GM18873 (cell line): ENCODE results near the gene PIGM.
A peak's percentile ranks its signal among the peaks of the same experiment; 100 is the strongest.

ENCODE experiments used
- ATAC-seq: cut with Tn5 transposase; IDR thresholded peaks from one replicate; pipeline ENCODE4 v1.9.1; 2021; ENCODE audit warnings: mild to moderate bottlenecking, moderate library complexity, moderate number of reproducible peaks; ENCODE audit not compliant: unreplicated experiment, low FRiP score

PIGM gene

GRCh38 chr1:160031365-160032164, at the start of gene PIGM:
Gene PIGM (minus strand): TSS chr1:160031990. CDS start chr1:160031739, 251 bp downstream.
- ATAC-seq = peak; percentile 85

- ATAC-seq = no peak
Observed at GRCh38 chr1:160081261-160081936, 49.6 kb upstream of the PIGM start, which contains the start of gene KCNJ9. Gene KCNJ9 (plus strand): TSS chr1:160081538. CDS start chr1:160084031, 2,493 bp downstream.

GRCh38 chr1:160080381-160081100, 48.8 kb upstream of the PIGM start:
- ATAC-seq = no peak

- no peak for ATAC-seq
Observed at GRCh38 chr1:160079448-160079847, 47.7 kb upstream of the PIGM start.

GRCh38 chr1:160078512-160079195, 46.9 kb upstream of the PIGM start:
- ATAC-seq = no peak

GRCh38 chr1:160077486-160077885, 45.7 kb upstream of the PIGM start:
- ATAC-seq = no peak

- ATAC-seq = no peak
Observed at GRCh38 chr1:160076295-160076694, 44.5 kb upstream of the PIGM start.

- ATAC-seq = no peak
Observed at GRCh38 chr1:160075836-160076235, 44.0 kb upstream of the PIGM start.

- ATAC-seq = no peak
Observed at GRCh38 chr1:160074865-160075264, 43.1 kb upstream of the PIGM start.

- no peak for ATAC-seq
Observed at GRCh38 chr1:160071289-160071688, 39.5 kb upstream of the PIGM start.

GRCh38 chr1:160070243-160071163, 38.7 kb upstream of the PIGM start:
- ATAC-seq = no peak

GRCh38 chr1:160069460-160070231, 37.9 kb upstream of the PIGM start, which contains the start of gene KCNJ10:
Gene KCNJ10 (minus strand): TSS chr1:160070160. CDS start chr1:160042532, 27,628 bp downstream.
- ATAC-seq = no peak

- ATAC-seq = no peak
Observed at GRCh38 chr1:160068225-160068624, 36.4 kb upstream of the PIGM start.

- no peak for ATAC-seq
Observed at GRCh38 chr1:160066829-160067745, 35.3 kb upstream of the PIGM start.

- no peak for ATAC-seq
Observed at GRCh38 chr1:160064746-160065145, 33.0 kb upstream of the PIGM start.

GRCh38 chr1:160064164-160064563, 32.4 kb upstream of the PIGM start:
- ATAC-seq = no peak

GRCh38 chr1:160063176-160063575, 31.4 kb upstream of the PIGM start:
- ATAC-seq = no peak

- no peak for ATAC-seq
Observed at GRCh38 chr1:160062230-160062532, 30.4 kb upstream of the PIGM start.
